ENCODE measurements around the gene RELN.
A peak's percentile ranks its signal among the peaks of the same experiment; 100 is the strongest.

RELN gene

GRCh38 chr7:104005197-104005596, 15.7 kb upstream of the RELN start:
- TF ChIP-seq CTCF (IDR thresholded peaks at IDR 0.05; ENCODE audit: low read depth, low read length) (no peak), POLR2A (IDR thresholded peaks at IDR 0.05; ENCODE audit: extremely low read depth, insufficient read length) (no peak), MYC (IDR thresholded peaks at IDR 0.05; ENCODE audit: low read depth, low read length) (no peak)
- TF ChIP-seq, protein P1, sequence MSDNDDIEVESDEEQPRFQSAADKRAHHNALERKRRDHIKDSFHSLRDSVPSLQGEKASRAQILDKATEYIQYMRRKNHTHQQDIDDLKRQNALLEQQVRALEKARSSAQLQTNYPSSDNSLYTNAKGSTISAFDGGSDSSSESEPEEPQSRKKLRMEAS (IDR thresholded peaks at IDR 0.05; ENCODE audit: low read depth, low read length), result no peak
- DNase-seq (ENCODE audit: low read depth), result peak; percentile 19
- H3K4me3 ChIP-seq (ENCODE audit: low read depth, low read length), result no peak overlapping the region

DNA sequence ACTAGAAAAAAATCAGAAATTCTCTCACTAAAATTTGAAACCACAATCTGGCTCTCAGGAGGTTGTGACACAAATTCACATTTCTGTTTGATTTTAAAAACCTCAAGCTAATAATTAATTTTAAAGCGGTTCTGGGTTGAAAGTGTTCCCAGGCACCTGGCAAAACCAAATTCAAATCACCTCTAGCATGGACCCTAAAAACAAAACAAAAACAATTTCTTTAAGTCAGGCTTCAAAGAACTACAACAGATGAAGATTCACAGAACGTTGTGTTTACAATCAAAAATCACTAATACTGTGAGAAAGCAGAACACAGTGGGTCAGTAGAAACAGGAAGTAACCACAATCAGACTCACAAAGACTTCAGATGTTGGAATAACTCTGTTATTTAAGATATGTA, 7.2 kb upstream of the RELN start:
- DNase-seq (ENCODE audit: low read depth), result no peak
- TF ChIP-seq, protein P1 (IDR thresholded peaks at IDR 0.05; ENCODE audit: low read depth, low read length), result no peak

GRCh38 chr7:103996017-103996551, 6.6 kb upstream of the RELN start:
- TF ChIP-seq, protein P1 (IDR thresholded peaks at IDR 0.05; ENCODE audit: low read depth, low read length), result no peak
- no peak for TF ChIP-seq POLR2A (IDR thresholded peaks at IDR 0.05; ENCODE audit: extremely low read depth, insufficient read length)
- no peak for TF ChIP-seq MYC (IDR thresholded peaks at IDR 0.05; ENCODE audit: low read depth, low read length)
- TF ChIP-seq CTCF (IDR thresholded peaks at IDR 0.05; ENCODE audit: low read depth, low read length), result no peak
- no peak for DNase-seq (ENCODE audit: low read depth)
- no peak overlapping the region for H3K4me3 ChIP-seq (ENCODE audit: low read depth, low read length)

More for the DNA sequence above, 7.2 kb upstream of the RELN start:
- H3K4me3 ChIP-seq (ENCODE audit: low read depth, low read length), result no peak overlapping the region

DNA sequence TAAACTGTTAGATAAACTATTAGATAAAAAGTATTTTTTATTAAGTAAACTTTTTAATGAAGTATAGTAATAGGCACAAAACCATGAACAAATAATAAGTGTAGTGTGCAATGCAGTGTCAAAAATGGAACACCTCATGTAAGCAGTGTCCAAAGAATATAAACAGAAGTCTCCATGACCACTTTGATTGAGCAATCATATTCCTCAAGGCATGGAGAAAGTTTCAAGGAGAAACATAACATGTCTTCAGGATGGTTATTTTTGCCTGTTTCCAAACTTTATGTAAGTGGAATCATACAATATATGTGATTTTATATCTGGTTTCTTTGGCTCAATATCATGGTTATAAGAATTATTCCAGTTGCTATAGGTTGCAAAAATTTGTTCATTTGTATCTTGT, 6.1 kb upstream of the RELN start:
- no peak for DNase-seq (ENCODE audit: low read depth)
- TF ChIP-seq MYC (IDR thresholded peaks at IDR 0.05; ENCODE audit: low read depth, low read length), result no peak
- no peak for TF ChIP-seq POLR2A (IDR thresholded peaks at IDR 0.05; ENCODE audit: extremely low read depth, insufficient read length)
- no peak for TF ChIP-seq CTCF (IDR thresholded peaks at IDR 0.05; ENCODE audit: low read depth, low read length)
- TF ChIP-seq, protein P1 (IDR thresholded peaks at IDR 0.05; ENCODE audit: low read depth, low read length), result no peak
- no peak overlapping the region for H3K4me3 ChIP-seq (ENCODE audit: low read depth, low read length)

GRCh38 chr7:103993551-103993950, 4.1 kb upstream of the RELN start:
- DNase-seq (ENCODE audit: low read depth), result no peak
- no peak overlapping the region for H3K4me3 ChIP-seq (ENCODE audit: low read depth, low read length)

DNA sequence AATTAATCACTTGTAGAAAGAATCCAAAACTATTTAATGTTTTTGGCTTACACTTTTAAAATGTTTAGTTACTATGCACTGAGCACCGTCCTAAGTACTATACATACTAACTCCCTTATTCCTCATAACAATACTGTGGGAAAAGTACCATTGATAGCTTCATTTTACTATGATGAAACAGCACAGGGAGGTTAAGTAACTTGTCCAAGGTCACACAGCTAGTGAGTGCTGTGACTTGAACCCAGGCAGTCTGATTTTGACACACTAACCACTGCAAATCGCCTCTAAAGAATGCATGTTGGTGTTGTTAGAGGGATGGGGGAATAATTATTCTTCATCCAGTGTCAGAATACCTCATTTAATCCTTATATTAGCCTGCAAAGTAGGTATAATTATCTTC, 1.9 kb upstream of the RELN start:
- TF ChIP-seq POLR2A (IDR thresholded peaks at IDR 0.05; ENCODE audit: extremely low read depth, insufficient read length), result no peak
- no peak for TF ChIP-seq MYC (IDR thresholded peaks at IDR 0.05; ENCODE audit: low read depth, low read length)
- TF ChIP-seq, protein P1 (IDR thresholded peaks at IDR 0.05; ENCODE audit: low read depth, low read length), result no peak
- no peak for TF ChIP-seq CTCF (IDR thresholded peaks at IDR 0.05; ENCODE audit: low read depth, low read length)
- no peak overlapping the region for H3K4me3 ChIP-seq (ENCODE audit: low read depth, low read length)
- DNase-seq (ENCODE audit: low read depth), result no peak

More at GRCh38 chr7:103993551-103993950, 4.1 kb upstream of the RELN start:
- TF ChIP-seq POLR2A (IDR thresholded peaks at IDR 0.05; ENCODE audit: extremely low read depth, insufficient read length), result no peak

DNA sequence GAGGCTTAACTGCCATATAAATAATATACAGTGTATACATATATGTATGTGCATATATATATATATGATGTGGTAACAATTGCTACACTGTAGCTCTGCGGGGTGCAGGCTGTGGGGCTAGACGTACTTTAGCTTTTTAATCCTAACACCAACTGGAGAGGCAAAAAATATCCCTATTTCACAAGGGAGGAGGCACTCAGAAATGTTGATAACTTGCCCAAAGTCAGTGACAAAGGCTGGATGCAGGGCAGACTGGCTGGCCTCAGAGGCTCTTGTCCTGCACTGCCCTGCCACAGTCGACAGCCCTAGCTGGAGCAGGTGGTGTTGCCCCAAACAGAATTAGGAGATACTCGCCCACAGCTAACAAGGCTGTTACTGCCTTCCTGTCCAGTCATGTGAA, 1.5 kb upstream of the RELN start:
- no peak overlapping the region for H3K4me3 ChIP-seq (ENCODE audit: low read depth, low read length)
- TF ChIP-seq POLR2A (IDR thresholded peaks at IDR 0.05; ENCODE audit: extremely low read depth, insufficient read length), result no peak
- TF ChIP-seq, protein P1 (IDR thresholded peaks at IDR 0.05; ENCODE audit: low read depth, low read length), result no peak
- no peak for TF ChIP-seq MYC (IDR thresholded peaks at IDR 0.05; ENCODE audit: low read depth, low read length)
- no peak for TF ChIP-seq CTCF (IDR thresholded peaks at IDR 0.05; ENCODE audit: low read depth, low read length)
- no peak for DNase-seq (ENCODE audit: low read depth)
